Urothelium cell line (cell line): ENCODE results near the gene AKIRIN1.
"Not testable (repeated sequence)": the region's sequence is repeated elsewhere in the genome, so short reads cannot be mapped to it uniquely, and the experiment has no call there.

Source experiments
- DNase-seq: peaks from one replicate; pipeline ENCODE4 v3.0.0; 2011; ENCODE audit warnings: low spot score, mixed read lengths
- FAIRE-seq: peaks from 2 replicates; lab custom pipeline; 2011; peaks lifted over from hg19 to GRCh38; lab: Jason Lieb, UNC

The AKIRIN1 gene

DNA sequence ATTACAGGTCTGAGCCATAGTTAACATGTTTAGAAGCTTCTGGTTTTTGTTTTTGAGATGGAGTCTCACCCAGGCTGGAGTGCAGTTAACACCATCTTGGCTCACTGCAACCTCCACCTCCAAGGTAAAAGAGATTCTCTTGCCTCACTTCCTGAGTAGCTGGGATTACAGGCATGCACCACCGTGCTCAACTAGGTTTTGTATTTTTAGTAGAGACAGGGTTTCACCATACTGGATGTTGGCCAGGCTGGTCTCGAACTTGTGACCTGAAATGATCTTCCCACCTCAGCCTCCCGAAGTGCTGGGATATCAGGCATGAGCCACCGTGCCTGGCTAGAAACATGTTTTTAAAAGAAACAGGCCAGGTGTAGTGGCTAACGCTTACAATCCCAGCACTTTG lies 45.6 kb downstream of the AKIRIN1 start:
- DNase-seq: no peak
- FAIRE-seq: no peak

DNA sequence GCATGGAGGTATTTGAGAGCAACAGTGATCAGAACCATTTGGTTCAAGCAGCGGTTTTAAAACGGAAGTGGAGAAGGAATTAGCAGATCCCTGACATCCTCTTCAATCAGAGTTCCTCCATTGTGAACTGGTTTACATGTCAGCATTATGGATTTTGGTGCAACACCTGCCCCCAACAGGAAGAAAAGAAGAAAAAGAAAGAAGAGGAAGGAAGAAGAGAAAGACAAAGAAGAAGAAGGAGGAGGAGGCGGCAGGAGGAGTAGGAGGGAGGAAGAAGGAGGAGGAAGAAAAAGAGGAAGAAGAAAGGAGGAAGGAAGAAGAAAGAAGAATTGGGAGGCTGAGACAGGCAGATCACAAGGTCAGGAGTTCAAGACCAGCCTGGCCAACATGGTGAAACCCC lies 52.4 kb downstream of the AKIRIN1 start:
- no peak for DNase-seq
- FAIRE-seq: no peak

DNA sequence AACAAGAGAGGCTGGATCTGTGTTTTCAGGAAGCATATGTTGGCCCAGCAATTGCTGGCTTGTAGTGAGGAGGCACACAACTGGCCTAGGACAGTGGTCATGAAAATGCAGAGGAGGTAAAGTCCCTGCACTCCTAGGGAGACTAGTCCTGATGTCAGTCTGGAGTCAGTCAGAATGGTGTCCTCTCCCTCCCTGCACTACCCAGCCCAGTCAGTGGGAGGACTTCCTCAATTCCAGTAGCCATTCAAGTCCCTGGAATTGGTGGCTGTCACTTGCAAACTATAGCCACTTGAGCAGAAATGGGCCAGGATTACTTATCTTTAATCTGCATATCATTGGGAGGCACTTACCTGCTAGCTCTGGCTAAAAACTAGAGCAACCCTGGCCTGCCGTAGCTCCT lies 53.7 kb downstream of the AKIRIN1 start:
- FAIRE-seq: no peak
- DNase-seq: no peak

DNA sequence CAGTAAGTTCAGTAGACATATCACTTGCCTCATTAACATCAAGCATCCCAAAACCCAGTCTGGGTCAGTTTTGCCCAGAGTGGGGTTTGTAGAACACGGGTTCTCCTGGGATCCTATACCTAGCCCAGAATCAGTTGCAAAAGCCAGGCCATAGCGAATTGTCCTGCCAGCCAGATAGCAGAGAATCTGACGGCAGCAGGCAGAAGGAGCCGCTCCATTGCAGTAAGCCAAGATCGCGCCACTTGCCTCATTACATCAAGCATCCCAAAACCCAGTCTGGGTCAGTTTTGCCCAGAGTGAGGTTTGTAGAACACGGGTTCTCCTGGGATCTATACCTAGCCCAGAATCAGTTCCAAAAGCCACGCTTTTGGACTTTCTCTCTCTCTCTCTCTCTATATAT lies 54.2 kb downstream of the AKIRIN1 start:
- DNase-seq: no peak
- no peak for FAIRE-seq

DNA sequence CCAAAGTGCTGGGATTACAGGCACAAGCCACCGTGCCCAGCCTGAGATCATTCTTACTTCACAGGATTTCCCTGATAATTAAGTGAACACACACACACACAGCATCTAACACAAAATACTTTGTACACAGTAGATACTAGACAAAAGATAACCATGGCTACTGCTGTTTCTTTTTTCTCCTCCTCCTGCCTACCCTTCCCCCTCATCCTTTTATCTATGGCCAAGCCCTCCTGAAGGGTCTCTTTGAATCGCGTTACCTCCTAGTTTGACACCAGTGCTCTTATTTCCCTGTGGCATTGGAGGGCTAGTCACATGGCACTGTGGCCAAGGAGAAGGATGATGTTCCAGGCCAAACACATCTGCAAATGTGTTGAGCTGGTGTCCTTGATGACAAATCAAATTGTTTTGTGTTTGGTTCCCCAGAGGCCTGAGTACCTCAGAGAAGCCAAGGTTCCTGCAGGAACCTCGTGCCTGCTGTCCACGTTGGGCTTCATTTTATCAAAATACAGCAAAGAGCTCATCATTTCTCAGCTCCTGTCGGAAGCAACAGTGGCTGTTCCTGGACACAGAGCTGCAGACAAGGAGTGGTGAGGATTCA lies 55.6 kb downstream of the AKIRIN1 start:
- DNase-seq (no peak), FAIRE-seq (no peak)

DNA sequence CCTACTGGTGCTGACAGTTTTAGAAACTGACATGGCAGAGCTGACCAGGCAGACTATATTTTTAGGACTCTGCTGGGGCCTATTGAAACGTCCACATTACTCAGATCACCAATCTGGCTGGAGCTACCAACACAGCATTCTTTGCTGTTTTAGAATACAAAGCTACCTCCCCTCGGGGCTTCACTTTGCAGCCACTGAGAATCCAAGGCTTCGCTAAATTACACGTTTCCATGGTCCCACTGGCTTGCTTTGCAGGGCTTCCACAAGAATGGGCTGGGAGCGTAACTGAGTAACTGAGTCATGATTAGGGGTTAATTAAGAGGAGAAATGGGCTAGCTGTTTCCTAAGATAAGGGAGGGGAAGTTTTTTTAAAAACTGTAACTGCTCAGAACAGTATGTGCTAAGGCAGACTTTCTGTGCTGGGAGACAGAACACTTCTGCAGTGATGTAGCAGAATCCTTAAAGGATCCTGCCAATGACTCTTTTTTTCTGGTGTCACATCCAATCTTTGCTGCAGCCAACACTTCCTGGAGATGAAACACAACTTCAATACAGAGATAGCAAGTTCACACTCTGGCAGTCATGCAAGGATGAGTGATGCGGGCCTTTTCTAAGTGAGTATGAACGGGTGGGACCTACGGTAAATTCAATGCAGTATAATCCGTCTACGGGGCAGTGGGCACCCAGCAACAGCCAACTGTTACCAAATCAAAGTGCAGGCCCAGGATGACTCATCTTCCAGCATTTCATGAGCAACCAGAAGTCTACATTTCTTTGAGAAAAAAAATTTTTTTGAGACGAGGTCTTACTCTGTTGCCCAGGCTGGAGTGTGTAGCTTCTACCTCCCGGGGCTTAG lies 56.5 kb downstream of the AKIRIN1 start:
- FAIRE-seq (no peak), DNase-seq (peak; percentile 44)

DNA sequence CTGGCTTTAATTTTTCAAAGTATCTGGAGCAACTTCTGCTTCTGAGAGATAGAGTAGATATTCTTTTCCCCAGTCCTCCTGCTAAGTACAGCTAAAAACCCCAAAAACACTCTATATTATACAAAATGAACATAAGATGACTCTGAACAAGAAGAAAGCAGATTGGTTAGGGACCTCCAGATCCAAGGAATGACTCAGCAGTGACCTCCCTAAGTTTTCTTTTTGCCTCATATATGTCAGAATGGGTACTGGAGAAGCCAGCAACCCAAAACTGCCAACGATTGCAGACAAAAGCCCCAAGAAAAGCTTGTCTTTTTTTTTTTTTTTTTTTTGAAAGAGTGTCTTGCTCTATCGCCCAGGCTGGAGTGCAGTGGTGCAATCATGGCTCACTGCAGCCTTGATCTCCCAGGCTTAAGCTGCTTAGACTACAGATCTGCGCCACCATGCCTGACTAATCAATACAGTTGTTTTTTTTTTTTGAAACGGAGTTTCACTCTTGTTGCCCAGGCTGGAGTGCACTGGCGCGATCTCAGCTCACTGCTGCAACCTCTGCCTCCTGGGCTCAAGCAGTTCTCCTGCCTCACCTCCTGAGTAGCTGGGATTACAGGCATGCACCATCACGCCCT lies 57.8 kb downstream of the AKIRIN1 start:
- FAIRE-seq (no peak), DNase-seq (no peak)

DNA sequence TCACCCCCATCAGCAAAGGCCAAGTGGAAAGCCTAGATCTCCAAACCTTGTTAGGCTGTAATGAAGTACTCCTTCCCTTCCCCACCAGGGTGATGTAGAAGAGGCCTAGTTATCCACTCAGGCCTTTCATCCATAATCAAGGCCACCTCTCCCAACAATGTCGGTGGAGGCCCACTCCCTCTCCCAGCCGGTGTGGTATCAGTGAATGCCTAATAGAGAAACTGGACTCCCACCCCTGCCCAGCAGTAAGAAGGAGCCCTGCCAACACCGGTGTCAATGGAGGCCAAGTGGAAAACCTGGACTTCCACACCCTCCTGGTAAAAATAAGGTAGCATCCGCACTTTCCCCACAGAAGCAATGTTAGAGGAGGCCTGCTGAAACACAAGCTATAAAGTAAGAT lies 58.9 kb downstream of the AKIRIN1 start:
- FAIRE-seq (no peak), DNase-seq (no peak)

DNA sequence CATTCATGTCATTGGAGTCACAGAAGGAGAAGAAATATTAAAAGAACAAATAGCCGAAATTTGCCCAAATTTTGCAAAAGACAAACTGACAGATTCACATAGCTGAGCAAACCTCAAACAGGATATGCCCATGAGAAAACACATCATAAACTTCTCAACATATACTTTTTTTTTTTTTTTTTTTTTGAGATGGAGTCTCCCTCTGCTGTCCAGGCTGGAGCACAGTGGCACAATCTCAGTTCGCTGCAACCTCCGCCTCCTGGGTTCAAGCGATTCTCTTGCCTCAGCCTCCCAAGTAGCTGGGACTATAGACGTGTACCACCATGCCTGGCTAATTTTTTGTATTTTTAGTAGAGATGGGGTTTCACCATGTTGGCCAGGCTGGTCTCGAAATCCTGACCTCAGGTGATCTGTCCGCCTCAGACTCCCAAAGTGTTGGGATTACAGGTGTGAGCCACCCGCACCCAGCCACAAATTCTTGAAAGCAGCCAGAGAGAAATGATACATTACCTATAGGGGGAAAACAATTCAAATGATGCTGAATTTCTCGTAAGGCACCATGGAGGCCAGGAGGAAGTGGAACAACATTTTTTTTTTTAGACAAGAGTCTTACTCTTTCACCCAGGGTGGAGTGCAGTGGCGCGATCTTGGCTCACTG lies 60.2 kb downstream of the AKIRIN1 start:
- not testable (repeated sequence) for FAIRE-seq, DNase-seq

DNA sequence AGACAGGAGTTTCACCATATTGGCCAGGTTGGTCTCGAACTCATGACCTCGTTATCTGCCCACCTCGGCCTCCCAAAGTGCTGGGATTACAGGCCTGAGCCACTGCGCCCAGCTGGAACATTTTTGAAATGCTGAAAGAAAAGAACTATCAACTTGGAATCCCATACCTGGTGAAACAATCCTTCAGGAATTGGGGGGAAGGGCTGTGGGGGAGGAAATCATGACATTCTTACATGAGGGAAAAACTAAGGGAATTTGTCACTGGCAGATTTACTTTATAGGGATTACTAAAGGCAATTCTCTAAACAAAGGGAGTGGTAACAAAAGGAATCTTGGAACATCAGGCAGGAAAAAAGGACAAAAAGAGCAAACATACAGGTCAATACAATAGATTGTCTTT lies 60.9 kb downstream of the AKIRIN1 start:
- no peak for DNase-seq
- no peak for FAIRE-seq

DNA sequence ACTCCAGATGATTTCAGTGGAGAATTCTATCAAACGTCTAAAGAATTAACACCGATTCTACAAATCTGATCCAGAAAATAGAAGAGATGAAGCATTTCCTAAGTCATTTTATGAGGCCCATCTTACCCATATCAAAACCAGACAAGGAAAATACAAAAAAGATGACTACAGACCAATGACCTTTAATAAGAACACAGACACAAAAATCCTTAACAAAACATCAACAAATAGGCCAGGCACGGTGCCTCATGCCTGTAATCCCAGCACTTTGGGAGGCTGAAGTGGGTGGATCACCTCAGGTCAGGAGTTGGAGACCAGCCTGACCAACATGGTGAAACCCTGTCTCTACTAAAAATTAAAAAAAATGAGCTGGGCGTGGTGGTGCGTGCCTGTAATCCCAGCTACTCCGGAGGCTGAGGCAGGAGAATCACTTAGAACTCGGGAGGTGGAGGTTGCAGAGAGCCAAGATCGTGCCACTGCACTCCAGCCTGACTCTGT lies 64.2 kb downstream of the AKIRIN1 start:
- not testable (repeated sequence) for FAIRE-seq, DNase-seq
